Cardiac muscle cell (in vitro differentiated cells and primary cell): Measurements from ENCODE around the gene RTKN. TPM values are rescaled to one million over a fixed set of nuclear protein-coding genes. Genes with fewer than 3 reads are reported as not detected.
A peak's percentile ranks its signal among the peaks of the same experiment; 100 is the strongest.

Source experiments
- DNase-seq, 2 donors: peaks; one replicate each; pipeline versions ENCODE4 v3.0.0 to v3.0.0-alpha.2; 2010 to 2017; ENCODE audit warnings: low read depth in 1 of 2, low spot score in 1 of 2
- H3K27ac ChIP-seq: fragments of 200-600 bp; sonication (generic); 2 replicates; pipeline ENCODE4 v1.5.1; 2016
- H3K27me3 ChIP-seq: fragments of 200-600 bp; sonication (generic); 2 replicates; pipeline ENCODE4 v1.6.0; 2016; ENCODE audit warnings: control low read depth
- H3K36me3 ChIP-seq: fragments of 200-600 bp; sonication (generic); 2 replicates; pipeline ENCODE4 v1.5.1; 2016; ENCODE audit warnings: control low read depth
- H3K4me1 ChIP-seq: fragments of 200-600 bp; sonication (generic); 2 replicates; pipeline ENCODE4 v1.8.1; 2017; ENCODE audit warnings: low read depth, mild to moderate bottlenecking, mixed run types
- H3K4me3 ChIP-seq: fragments of 200-600 bp; sonication (generic); 2 replicates; pipeline ENCODE4 v1.5.1; 2016; ENCODE audit warnings: mild to moderate bottlenecking
- H3K9me3 ChIP-seq: fragments of 200-600 bp; sonication (generic); 2 replicates; pipeline ENCODE4 v1.5.1; 2017; ENCODE audit warnings: low read depth, mild to moderate bottlenecking, control low read depth
- polyA plus RNA-seq: library from polyadenylated mRNA; unstranded; fragments of >200 nt; fragmentation: Nextera tagmentation; extraction: Ambion mirVana; gene quantifications from 2 replicates; pipeline ENCODE4 v1.2.1, GENCODE V29; 2016
- total RNA-seq: library from RNA; depleted of rRNA; stranded (reverse); fragments of >200 nt; gene quantifications from 2 replicates; pipeline ENCODE4 v1.2.3, GENCODE V29; 2016
- TF ChIP-seq, protein P1 (sequence below): IDR thresholded peaks from 2 replicates; pipeline ENCODE4 v1.5.1; 2012; ENCODE audit warnings: low read depth, mild to moderate bottlenecking, low read length

Gene RTKN
- total and polyA plus RNA-seq, 2 experiments from 2014 or later: 53.3 to 61.7 TPM

DNA sequence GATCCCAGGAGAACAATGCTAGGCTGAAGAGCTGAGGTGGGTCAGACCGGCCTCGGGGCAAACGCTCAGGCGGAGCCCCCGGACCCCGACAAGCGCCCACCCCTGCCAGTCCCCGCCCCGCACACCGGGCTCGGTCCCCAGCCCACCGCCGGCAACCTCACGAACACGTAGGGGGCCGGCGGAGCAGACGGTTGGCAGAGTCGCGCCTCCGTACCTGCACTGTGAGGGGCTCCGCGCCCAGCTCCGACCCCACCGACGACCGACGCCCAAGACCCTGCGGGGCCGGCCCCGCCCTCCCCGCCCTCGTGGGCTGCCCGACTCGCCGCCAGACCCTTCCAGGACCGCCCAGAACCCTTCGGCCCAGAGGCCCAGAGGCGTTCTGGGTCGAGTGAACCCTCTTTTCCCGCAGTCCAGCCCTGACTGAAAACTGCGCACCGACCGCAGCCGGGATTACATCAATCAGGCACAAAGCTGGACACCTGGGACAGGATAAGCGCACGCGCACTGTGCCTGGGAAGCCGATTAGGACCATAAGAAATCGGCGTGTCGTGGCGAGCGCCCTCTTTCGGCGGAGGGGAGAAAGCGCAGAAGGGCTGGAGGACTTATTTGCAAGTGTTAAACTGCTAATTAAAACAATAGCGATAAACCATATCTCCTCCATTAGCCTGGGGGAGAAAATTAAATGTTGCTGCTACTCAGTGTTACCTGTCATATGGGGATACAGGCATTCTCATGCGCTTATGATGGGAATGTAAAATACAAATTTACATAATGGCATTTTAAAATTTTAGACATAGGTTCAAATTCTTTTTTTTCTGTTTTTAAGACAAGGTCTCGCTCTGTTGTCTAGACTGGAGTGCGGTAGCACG, 49.9 kb downstream of the RTKN start:
- H3K27ac ChIP-seq: peak overlapping the region; percentile 99
- H3K36me3 ChIP-seq: no peaks in the 10 kb centered on the region

DNA sequence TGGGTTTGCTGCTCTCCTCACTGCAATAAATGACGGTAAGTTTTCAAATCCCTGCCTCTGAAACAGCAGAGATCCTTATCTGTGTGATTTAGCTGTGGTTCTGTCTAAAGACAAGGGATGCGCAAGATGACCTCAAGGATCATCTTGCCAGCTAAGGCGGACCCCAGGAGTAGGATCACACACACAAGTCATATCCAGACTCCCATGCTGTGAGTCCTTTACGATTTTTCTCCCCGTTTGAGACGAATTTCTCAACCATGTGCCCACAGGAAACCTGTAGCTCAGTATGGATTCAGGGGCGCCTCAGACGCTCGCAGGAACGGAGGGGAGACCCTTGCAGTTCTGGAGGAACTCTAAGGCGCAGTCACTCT, 50.5 kb downstream of the RTKN start:
- TF ChIP-seq, protein P1, sequence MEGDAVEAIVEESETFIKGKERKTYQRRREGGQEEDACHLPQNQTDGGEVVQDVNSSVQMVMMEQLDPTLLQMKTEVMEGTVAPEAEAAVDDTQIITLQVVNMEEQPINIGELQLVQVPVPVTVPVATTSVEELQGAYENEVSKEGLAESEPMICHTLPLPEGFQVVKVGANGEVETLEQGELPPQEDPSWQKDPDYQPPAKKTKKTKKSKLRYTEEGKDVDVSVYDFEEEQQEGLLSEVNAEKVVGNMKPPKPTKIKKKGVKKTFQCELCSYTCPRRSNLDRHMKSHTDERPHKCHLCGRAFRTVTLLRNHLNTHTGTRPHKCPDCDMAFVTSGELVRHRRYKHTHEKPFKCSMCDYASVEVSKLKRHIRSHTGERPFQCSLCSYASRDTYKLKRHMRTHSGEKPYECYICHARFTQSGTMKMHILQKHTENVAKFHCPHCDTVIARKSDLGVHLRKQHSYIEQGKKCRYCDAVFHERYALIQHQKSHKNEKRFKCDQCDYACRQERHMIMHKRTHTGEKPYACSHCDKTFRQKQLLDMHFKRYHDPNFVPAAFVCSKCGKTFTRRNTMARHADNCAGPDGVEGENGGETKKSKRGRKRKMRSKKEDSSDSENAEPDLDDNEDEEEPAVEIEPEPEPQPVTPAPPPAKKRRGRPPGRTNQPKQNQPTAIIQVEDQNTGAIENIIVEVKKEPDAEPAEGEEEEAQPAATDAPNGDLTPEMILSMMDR: no peak
- H3K4me3 ChIP-seq: peak overlapping the region; percentile 85
- H3K9me3 ChIP-seq: no peaks in the 10 kb centered on the region
- H3K27ac ChIP-seq: peak overlapping the region; percentile 99
- no peaks in the 10 kb centered on the region for H3K4me1 ChIP-seq
- H3K27me3 ChIP-seq: no peaks in the 10 kb centered on the region
- H3K36me3 ChIP-seq: no peaks in the 10 kb centered on the region
- peak in 1 of 2 donors; percentile 25 for DNase-seq

More for the DNA sequence above, 49.9 kb downstream of the RTKN start:
- H3K4me3 ChIP-seq: peak overlapping the region; percentile 85
- TF ChIP-seq, protein P1: peak; percentile 98
- peak; percentile 94 to 95 for DNase-seq
- H3K27me3 ChIP-seq: no peaks in the 10 kb centered on the region
- H3K4me1 ChIP-seq: no peaks in the 10 kb centered on the region
- no peaks in the 10 kb centered on the region for H3K9me3 ChIP-seq

- DNase-seq: no peak
- H3K27me3 ChIP-seq: no peaks in the 10 kb centered on the region
- no peaks in the 10 kb centered on the region for H3K4me1 ChIP-seq
- H3K36me3 ChIP-seq: peaks cover 1% of the 10 kb centered on the region
- H3K27ac ChIP-seq: no peak overlapping the region
- H3K4me3 ChIP-seq: peak overlapping the region; percentile 85
- H3K9me3 ChIP-seq: no peaks in the 10 kb centered on the region
- TF ChIP-seq, protein P1: no peak
These were observed 51.1 kb downstream of the RTKN start for GRCh38 chr2:74390606-74391005.

DNA sequence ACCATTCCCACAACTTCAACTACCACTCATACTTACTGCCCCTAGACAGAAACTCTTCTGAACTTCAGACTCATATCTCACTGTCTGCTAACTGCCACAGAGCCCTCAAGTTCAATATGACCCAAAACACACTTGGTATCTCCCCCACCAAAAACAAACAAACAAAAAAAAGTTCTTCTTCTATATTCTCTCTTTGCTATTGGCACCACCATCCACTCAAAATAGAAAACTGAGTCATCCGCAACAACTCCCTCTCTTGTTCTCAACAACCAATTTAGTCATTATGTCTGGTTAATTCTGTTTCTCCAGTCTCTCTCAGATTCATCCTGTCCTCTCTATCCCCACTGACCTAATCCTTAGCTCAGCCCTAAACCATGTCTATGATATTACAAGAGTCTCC, 54.4 kb downstream of the RTKN start:
- Histone ChIP-seq H3K36me3 (peaks cover 4% of the 10 kb centered on the region), H3K27ac (no peak overlapping the region), H3K4me3 (no peak overlapping the region), H3K27me3 (no peaks in the 10 kb centered on the region), H3K9me3 (no peaks in the 10 kb centered on the region), H3K4me1 (peaks cover 15% of the 10 kb centered on the region)
- DNase-seq: no peak
- TF ChIP-seq, protein P1: no peak

GRCh38 chr2:74385396-74385795, 56.3 kb downstream of the RTKN start:
- Histone ChIP-seq H3K4me3 (no peak overlapping the region), H3K4me1 (peaks cover 29% of the 10 kb centered on the region), H3K27me3 (no peaks in the 10 kb centered on the region), H3K9me3 (no peaks in the 10 kb centered on the region), H3K36me3 (peaks cover 4% of the 10 kb centered on the region), H3K27ac (peak overlapping the region; percentile 45)
- TF ChIP-seq, protein P1: no peak
- DNase-seq: peak in 1 of 2 donors; percentile 37
